Naive B cell (primary cell): ENCODE results near the gene LCA5. TPM values are rescaled to one million over a fixed set of nuclear protein-coding genes. Genes with fewer than 3 reads are reported as not detected.
"Not testable (repeated sequence)": the region's sequence is repeated elsewhere in the genome, so short reads cannot be mapped to it uniquely, and the experiment has no call there.

Experiments
- ATAC-seq, 2 donors: fragments of 150-1000 bp; cut with Tn5 transposase; 2 replicates each; pipeline ENCODE4 v1.10.0; 2021; ENCODE audit warnings: low read depth in 2 of 2, mild to moderate bottlenecking in 2 of 2, moderate library complexity in 2 of 2
- DNase-seq: peaks from one replicate; pipeline ENCODE4 v3.0.0; 2022
- H3K27ac Mint-ChIP-seq, 6 donors: one replicate each; pipeline ENCODE4 v1.8.0; 2020 to 2022; ENCODE audit warnings: mild to moderate bottlenecking in 6 of 6, mixed read lengths in 6 of 6, moderate library complexity in 5 of 6, inconsistent platforms in 2 of 6
- H3K27me3 Mint-ChIP-seq, 3 donors: one replicate each; pipeline ENCODE4 v1.8.0; 2021 to 2022; ENCODE audit warnings: mixed read lengths in 3 of 3, mild to moderate bottlenecking in 1 of 3
- H3K36me3 Mint-ChIP-seq, 2 donors: one replicate each; pipeline ENCODE4 v1.8.0; 2020 to 2022; ENCODE audit warnings: mixed read lengths in 2 of 2, inconsistent platforms in 1 of 2, mild to moderate bottlenecking in 1 of 2
- H3K4me1 Mint-ChIP-seq, 3 donors: one replicate each; pipeline ENCODE4 v1.8.0; 2020 to 2022; ENCODE audit warnings: mixed read lengths in 3 of 3, inconsistent platforms in 1 of 3, mild to moderate bottlenecking in 1 of 3, moderate library complexity in 1 of 3
- H3K4me3 Mint-ChIP-seq, 8 donors: one replicate each; pipeline ENCODE4 v1.8.0; 2020 to 2022; ENCODE audit warnings: mild to moderate bottlenecking in 8 of 8, mixed read lengths in 8 of 8, moderate library complexity in 8 of 8, inconsistent platforms in 2 of 8
- H3K9me3 Mint-ChIP-seq, 7 donors: one replicate each; pipeline ENCODE4 v1.8.0; 2020 to 2022; ENCODE audit warnings: mixed read lengths in 7 of 7, mild to moderate bottlenecking in 5 of 7, inconsistent platforms in 2 of 7, moderate library complexity in 1 of 7
- polyA plus RNA-seq, 6 donors: library from polyadenylated mRNA; unstranded; fragments of 300-500 nt; fragmentation: Illumina TruSeq; gene quantifications; one replicate each; pipeline ENCODE4 v1.2.3, GENCODE V29; 2021; ENCODE audit warnings: low read depth in 6 of 6

LCA5 gene
- polyA plus RNA-seq, 6 donors from 2014 or later: 0.15 to 0.87 (median 0.40) TPM; not detected in 1

DNA sequence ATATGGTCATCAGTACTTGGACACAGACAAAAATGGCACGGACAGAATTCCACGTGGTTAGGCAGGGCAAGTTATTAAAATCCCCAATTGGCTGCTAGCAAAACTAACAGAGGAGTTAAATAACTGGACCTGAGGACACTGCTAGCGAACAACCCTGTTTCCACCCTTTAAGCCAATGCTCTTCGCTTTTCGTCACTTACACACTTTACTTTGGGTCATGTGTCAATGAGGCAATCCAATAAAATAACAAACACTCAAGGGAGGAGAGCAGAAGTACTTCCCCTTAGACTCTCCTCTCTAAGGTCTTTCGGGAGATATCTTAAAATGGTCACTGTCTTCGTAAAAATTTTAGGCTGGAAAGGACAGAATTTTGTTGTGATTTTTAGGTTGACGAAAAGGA lies 68.6 kb downstream of the LCA5 start:
- no peak overlapping the region for H3K4me3 Mint-ChIP-seq
- no peaks in the 10 kb centered on the region for H3K36me3 Mint-ChIP-seq

DNA sequence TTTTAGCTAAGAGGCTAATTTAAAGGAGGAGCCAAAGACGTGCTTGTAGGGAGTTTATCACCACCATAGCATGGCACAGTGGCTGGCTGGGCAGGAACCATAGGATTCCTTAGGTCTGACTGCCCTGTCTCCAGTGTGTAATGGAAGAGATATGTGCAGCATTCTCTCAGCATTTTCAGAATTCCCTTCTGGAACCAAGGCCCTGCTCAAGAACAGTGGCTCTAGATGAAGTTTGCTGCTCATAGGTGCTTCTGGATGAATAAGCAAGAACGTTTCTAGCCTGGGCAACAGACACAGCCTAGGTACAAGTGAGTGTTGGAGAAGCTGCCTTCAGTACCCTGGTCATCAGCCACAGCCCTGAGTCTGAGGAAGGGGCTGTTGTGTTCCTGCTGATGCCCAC lies 69.1 kb downstream of the LCA5 start:
- DNase-seq (no peak), ATAC-seq (no peak)
- H3K36me3 Mint-ChIP-seq: no peaks in the 10 kb centered on the region
- peaks cover 5 to 8% (median 5%) of the 10 kb centered on the region in 3 donors for H3K27me3 Mint-ChIP-seq
- H3K4me1 Mint-ChIP-seq: no peaks in the 10 kb centered on the region
- H3K9me3 Mint-ChIP-seq: no peaks in the 10 kb centered on the region
- no peak overlapping the region for H3K4me3 Mint-ChIP-seq
- H3K27ac Mint-ChIP-seq: no peak overlapping the region

More for the DNA sequence above, 68.6 kb downstream of the LCA5 start:
- Mint-ChIP-seq H3K27me3 (peaks cover 5 to 8% (median 5%) of the 10 kb centered on the region in 3 donors), H3K27ac (no peak overlapping the region), H3K4me1 (no peaks in the 10 kb centered on the region), H3K9me3 (peaks cover 0 to 4% (median 0%) of the 10 kb centered on the region in 7 donors)
- ATAC-seq (no peak), DNase-seq (no peak)

DNA sequence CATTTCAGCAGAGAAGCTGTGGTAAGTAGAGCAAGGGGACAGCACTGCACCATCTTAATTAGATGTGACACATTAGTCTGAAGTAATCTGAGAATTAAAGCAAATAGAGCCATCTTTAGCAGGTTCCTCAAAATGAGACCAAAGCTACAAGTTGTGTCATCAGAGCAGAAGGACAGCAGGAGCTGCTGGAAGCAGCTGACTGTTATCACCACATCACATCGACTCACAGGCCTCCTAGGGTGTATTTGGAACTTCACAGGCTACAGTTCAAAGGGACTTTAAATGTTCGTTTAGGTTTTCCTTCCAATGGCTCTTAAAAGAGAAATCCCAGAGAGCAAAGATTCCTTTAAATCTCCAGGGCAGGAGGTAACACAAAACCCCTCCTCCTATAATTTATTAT lies 69.5 kb downstream of the LCA5 start:
- ATAC-seq: no peak
- Mint-ChIP-seq H3K36me3 (no peaks in the 10 kb centered on the region), H3K27me3 (peaks cover 5 to 8% (median 5%) of the 10 kb centered on the region in 3 donors), H3K27ac (no peak overlapping the region), H3K9me3 (no peaks in the 10 kb centered on the region), H3K4me1 (no peaks in the 10 kb centered on the region), H3K4me3 (no peak overlapping the region)
- DNase-seq: no peak

DNA sequence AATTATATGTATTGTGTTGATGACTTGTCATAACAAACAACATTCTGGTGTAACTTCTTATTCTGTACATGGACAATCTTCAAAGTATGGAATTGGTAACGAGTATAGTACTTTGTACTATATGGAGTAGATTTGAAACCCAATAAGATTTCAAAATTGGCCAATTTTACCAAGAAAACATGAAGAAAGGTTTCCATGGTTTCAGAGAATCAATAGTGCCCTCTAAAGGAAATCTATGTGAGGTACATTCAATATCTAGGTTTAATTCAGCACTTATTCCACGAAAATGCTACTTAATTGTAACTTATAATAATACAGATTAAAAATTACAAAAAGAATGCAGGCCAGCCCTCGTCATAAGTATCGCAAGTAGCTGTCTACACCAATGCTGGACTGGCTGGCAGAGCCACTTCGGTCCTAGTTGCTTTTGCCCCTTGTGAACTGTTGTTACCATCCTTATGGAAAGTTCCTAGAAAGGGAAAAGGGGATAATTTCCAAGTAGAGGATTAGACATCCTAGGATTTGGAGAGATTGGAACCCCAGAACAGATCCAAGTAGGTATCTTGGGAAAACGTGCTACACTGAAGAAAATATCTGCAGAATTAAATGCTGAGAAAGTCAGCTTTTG lies 70.9 kb downstream of the LCA5 start:
- no peak for DNase-seq
- no peaks in the 10 kb centered on the region for H3K4me1 Mint-ChIP-seq

DNA sequence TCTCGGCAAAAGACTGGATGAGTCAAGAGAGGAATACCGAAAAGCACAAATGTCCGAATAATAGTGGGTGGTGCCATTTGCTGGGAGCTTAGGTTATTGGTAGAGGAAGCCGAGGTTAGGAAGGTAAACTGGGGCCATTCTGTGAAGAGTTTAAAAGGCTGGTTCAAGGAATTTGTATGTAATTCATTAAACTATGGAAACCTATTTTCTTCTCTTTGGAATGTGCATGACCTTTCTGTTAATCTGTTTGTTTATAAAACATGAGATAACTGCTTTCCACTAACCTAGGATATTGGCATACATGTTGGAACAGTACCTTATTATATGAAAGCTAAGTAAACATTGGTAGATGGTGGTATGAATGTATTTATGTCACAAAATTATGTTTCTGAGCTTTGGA lies 71.8 kb downstream of the LCA5 start:
- ATAC-seq (no peak), DNase-seq (no peak)
- Mint-ChIP-seq H3K27me3 (peaks cover 0 to 12% (median 5%) of the 10 kb centered on the region in 3 donors), H3K4me3 (no peak overlapping the region), H3K36me3 (no peaks in the 10 kb centered on the region), H3K27ac (no peak overlapping the region), H3K4me1 (no peaks in the 10 kb centered on the region), H3K9me3 (no peaks in the 10 kb centered on the region)

More for the DNA sequence above, 70.9 kb downstream of the LCA5 start:
- no peak for ATAC-seq
- Mint-ChIP-seq H3K27me3 (peaks cover 4 to 5% (median 5%) of the 10 kb centered on the region in 3 donors), H3K36me3 (no peaks in the 10 kb centered on the region), H3K4me3 (no peak overlapping the region), H3K27ac (no peak overlapping the region), H3K9me3 (no peaks in the 10 kb centered on the region)

DNA sequence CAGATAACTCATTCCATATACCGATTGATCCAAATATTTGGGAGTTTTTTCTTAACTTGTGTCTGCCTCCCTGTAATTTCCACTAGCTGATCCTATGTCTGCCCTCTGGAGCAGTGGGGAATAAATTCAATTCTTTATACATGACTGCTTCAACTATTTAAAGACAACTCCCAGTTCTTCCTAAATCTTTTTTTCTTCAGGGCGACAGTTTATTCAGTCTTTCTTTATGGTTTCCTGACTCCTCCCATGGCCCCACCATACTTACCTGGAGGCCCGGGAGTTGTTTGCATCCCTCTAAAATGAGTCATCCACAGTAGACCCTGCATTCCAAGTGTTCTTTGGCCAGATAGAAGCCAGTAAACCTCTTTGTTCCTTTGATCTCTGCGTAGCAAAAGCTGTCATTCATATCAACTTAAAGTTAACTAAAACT lies 73.6 kb downstream of the LCA5 start:
- no peak for DNase-seq
- ATAC-seq: no peak
- Mint-ChIP-seq H3K27ac (no peak overlapping the region), H3K4me1 (no peaks in the 10 kb centered on the region), H3K36me3 (no peaks in the 10 kb centered on the region), H3K27me3 (peaks cover 0 to 7% (median 3%) of the 10 kb centered on the region in 3 donors), H3K9me3 (peaks cover 0 to 2% (median 0%) of the 10 kb centered on the region in 7 donors), H3K4me3 (no peak overlapping the region)

DNA sequence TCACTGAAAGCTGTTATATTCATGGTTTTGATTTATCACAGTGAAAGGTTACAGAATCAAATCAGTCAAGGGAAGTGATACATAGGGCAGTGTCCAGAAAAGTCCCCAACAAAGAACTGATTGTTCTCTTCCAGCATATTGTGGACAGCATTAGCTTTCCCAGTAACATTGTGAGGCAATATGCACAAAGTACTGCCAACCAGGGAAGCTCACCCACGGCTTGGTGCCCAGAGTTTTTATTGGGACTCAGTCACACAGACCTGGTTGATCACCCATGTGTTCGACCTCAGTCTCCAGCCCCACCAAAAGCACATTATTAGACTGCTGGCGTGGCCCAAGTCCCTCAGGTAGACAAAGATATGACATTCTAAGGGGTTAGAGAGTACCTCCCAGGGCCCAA lies 76.0 kb downstream of the LCA5 start:
- no peak for ATAC-seq
- Mint-ChIP-seq H3K4me1 (no peaks in the 10 kb centered on the region), H3K9me3 (peaks cover 0 to 6% (median 0%) of the 10 kb centered on the region in 7 donors), H3K27ac (no peak overlapping the region), H3K36me3 (no peaks in the 10 kb centered on the region), H3K27me3 (peaks cover 0 to 6% (median 0%) of the 10 kb centered on the region in 3 donors), H3K4me3 (no peak overlapping the region)
- no peak for DNase-seq

DNA sequence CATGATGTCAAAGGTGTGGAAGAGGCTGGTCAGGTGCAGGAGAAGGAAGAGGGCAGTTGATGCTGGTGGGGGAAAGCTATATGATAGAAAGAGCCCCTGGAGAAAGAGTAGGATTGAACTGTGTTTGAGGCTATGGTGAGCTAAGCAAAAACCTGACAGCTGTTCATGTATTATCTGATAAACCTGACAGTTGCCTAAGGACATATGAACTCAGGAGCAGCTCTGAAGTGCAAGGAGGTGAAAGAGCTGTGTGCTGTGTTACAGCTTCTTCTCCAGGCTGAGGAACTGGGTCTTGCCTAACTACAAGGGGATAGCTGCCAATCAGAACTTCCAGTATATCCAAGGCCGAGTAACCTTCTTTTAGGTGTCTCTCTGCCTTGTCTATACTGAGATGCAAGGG lies 81.8 kb downstream of the LCA5 start:
- Mint-ChIP-seq H3K27ac (no peak overlapping the region), H3K4me3 (no peak overlapping the region), H3K4me1 (no peaks in the 10 kb centered on the region), H3K36me3 (no peaks in the 10 kb centered on the region), H3K9me3 (peaks cover 0 to 6% (median 3%) of the 10 kb centered on the region in 7 donors), H3K27me3 (peaks cover 0 to under 1% (median 0%) of the 10 kb centered on the region in 3 donors)
- ATAC-seq: no peak
- DNase-seq: no peak

DNA sequence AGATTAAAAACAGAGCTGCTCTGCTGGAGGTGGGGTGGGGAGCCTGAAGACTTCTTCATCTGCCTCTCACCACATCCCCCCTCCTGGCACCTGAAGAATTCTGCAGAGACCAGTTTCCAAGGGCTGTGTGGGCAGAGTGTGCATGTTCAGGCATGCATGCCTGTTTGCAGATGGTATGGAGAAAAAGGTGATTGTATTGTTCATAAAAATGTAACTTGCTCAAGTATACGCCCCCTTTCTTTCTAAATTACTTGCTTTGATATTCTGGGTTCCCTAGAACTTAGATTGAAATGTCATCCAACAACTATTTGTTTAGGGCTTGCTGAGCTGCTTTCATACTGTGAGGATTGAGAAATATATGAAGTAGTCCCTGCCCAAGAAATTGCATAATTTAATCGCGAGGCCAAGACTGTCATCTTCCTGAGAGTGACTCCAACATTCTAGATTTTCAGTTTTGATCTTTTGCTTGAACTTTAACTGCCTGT lies 83.6 kb downstream of the LCA5 start:
- Mint-ChIP-seq H3K9me3 (peaks cover 0 to 4% (median 3%) of the 10 kb centered on the region in 7 donors), H3K27ac (no peak overlapping the region), H3K36me3 (no peaks in the 10 kb centered on the region), H3K4me3 (no peak overlapping the region), H3K4me1 (no peaks in the 10 kb centered on the region), H3K27me3 (no peaks in the 10 kb centered on the region)
- DNase-seq: no peak
- no peak for ATAC-seq

DNA sequence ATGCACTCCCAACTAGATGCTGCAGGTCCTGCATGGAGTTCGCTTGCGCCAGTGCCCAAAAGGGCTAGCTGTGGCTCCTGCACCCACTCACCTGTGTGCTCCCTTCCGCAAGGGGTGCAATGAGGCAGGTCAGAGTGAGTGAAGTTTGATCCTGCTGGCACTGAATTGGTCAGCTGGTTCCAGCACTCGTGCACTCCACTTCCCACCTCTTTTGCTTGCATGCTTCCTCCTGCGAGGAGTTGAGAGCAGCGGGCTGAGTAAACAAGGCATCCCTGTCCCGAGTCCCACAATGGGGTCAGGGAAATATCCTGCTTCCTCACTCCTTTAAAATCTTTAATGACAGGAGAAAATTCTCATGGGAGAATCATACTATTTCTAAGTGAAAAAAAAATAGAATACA lies 86.2 kb downstream of the LCA5 start:
- DNase-seq: no peak
- Mint-ChIP-seq H3K4me3 (no peak overlapping the region), H3K27ac (no peak overlapping the region), H3K4me1 (no peaks in the 10 kb centered on the region), H3K27me3 (no peaks in the 10 kb centered on the region), H3K9me3 (peaks cover 0 to 4% (median 0%) of the 10 kb centered on the region in 7 donors), H3K36me3 (no peaks in the 10 kb centered on the region)
- ATAC-seq: no peak

DNA sequence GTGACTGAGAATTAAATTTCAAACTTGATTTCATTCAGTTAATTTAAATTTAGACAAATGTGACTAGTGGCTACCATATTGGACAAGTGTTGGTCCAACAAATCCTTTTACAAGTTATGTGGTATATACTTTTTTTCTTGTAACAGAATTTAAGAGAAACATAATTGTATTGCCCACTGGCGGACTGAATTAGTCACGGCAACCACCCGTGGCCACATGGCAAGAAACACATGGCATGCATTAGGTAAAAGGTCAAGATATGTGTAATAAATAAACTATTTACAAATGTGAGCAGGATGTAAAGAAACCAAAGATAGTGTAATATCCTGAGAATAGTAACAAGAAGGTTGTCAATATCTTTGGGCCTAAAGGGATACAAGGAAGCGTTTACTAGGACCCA lies 91.2 kb downstream of the LCA5 start:
- Mint-ChIP-seq H3K36me3 (no peaks in the 10 kb centered on the region), H3K27ac (no peak overlapping the region), H3K9me3 (peaks cover 0 to 25% (median 8%) of the 10 kb centered on the region in 7 donors), H3K27me3 (no peaks in the 10 kb centered on the region), H3K4me3 (peak overlapping the region in 1 of 8 donors; percentile 44), H3K4me1 (no peaks in the 10 kb centered on the region)
- no peak for DNase-seq
- no peak for ATAC-seq

DNA sequence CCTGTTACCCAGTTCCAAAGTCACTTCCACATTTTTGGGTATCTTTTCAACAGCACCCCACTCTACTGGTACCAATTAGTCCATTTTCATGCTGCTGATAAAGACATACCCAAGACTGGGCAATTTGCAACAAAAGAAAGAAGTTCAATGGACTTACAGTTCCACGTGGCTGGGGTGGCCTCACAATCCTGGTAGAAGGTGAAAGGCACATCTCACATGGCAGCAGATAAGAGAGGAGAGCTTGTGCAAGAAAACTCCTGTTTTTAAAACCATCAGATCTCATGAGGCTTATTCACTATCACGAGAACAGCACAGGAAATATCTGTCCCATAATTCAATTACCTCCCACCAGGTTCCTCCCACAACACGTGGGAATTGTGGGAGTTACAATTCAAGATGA lies 93.4 kb downstream of the LCA5 start:
- ATAC-seq, DNase-seq, H3K4me1 Mint-ChIP-seq, H3K27me3 Mint-ChIP-seq, H3K27ac Mint-ChIP-seq, H3K36me3 Mint-ChIP-seq: not testable (repeated sequence)
- Mint-ChIP-seq H3K9me3 (peaks cover 0 to 30% (median 8%) of the 10 kb centered on the region in 7 donors), H3K4me3 (peak overlapping the region in 1 of 8 donors; percentile 52)

DNA sequence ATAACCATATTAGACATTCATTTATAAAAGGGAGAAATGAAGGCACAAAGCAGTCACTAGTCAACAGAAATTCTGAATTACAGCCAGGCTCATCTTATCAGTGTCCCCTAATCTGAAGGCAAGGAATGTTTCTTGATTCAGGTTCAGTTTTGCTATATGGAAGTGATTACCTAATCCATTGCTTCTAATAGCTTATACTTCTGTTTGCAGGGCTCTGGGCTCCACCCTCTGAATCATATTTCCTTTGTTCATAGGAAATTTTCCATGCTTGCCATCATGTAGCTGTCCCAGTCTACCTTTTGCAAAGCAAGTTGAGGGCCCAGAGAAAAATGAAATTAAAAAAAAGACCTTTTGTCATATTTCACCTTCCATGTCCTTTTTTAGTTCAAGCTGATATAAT lies 96.0 kb downstream of the LCA5 start:
- Mint-ChIP-seq H3K4me3 (no peak overlapping the region), H3K9me3 (peaks cover 0 to 30% (median 8%) of the 10 kb centered on the region in 7 donors), H3K36me3 (no peaks in the 10 kb centered on the region), H3K27me3 (no peaks in the 10 kb centered on the region), H3K27ac (no peak overlapping the region), H3K4me1 (no peaks in the 10 kb centered on the region)
- ATAC-seq (no peak), DNase-seq (no peak)

DNA sequence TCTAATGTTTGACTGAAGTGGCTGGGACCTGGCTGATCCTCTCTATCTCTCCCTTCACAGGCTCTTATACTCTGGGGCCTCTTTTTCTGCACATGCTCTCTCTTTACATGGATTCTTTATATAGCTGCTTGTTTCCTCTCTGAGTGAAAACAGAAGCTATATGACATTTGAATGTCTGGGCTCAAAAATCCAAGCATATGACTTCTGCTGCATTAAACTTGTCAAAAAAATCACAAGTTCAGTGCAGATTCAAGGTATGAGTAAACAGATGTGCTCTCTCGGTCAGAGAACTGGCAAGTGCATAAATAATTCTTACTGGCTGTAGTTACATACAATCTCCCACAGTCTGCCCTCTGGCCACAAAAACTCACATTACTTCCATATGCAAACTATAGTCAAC lies 96.6 kb downstream of the LCA5 start:
- ATAC-seq (no peak), DNase-seq (no peak)
- no peak overlapping the region for H3K4me3 Mint-ChIP-seq
- H3K36me3 Mint-ChIP-seq: no peaks in the 10 kb centered on the region
- H3K27me3 Mint-ChIP-seq: no peaks in the 10 kb centered on the region
- H3K4me1 Mint-ChIP-seq: no peaks in the 10 kb centered on the region
- peaks cover 0 to 30% (median 8%) of the 10 kb centered on the region in 7 donors for H3K9me3 Mint-ChIP-seq
- H3K27ac Mint-ChIP-seq: no peak overlapping the region
